ENCODE results near the gene MED15. TPM values are rescaled to one million over a fixed set of nuclear protein-coding genes. Genes with fewer than 3 reads are reported as not detected.

MED15 gene
- total and polyA plus RNA-seq, 10 of the 15 experiments (the other 5 are each of a cell fraction or from before 2014, with no cell fraction given) = 1.4 to 75.2 (median 26.9) TPM

DNA sequence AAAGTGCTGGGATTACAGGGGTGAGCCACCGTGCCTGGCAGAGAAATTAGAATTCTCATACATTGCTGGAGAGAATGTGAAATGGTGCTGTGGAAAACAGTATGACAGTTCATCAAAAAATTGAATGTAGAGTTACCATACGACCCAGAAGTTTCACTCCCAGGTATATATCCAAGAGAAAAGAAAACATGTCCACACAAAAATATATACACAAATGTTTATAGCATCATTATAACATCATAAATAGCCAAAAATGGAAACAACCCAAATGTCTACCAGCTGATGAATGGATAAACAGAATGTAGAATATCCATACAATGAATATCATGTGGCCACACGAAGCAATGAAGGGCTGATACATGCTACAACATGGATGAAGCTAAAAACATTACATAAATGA, 34.6 kb downstream of the MED15 start:
- FAIRE-seq = no peak
- no peak for TF ChIP-seq CBX3 (IDR thresholded peaks at IDR 0.05; ENCODE audit: borderline replicate concordance, low read depth)
- TF ChIP-seq POLR2AphosphoS5 (IDR thresholded peaks at IDR 0.05; ENCODE audit: low read length) = no peak
- no peak for TF ChIP-seq ZZZ3 (IDR thresholded peaks at IDR 0.05; ENCODE audit: control insufficient read depth, insufficient read length, low read depth)
- TF ChIP-seq FOXK2 (IDR thresholded peaks at IDR 0.05) = no peak
- TF ChIP-seq ZSCAN29 (IDR thresholded peaks at IDR 0.05) = no peak
- TF ChIP-seq, protein P1, sequence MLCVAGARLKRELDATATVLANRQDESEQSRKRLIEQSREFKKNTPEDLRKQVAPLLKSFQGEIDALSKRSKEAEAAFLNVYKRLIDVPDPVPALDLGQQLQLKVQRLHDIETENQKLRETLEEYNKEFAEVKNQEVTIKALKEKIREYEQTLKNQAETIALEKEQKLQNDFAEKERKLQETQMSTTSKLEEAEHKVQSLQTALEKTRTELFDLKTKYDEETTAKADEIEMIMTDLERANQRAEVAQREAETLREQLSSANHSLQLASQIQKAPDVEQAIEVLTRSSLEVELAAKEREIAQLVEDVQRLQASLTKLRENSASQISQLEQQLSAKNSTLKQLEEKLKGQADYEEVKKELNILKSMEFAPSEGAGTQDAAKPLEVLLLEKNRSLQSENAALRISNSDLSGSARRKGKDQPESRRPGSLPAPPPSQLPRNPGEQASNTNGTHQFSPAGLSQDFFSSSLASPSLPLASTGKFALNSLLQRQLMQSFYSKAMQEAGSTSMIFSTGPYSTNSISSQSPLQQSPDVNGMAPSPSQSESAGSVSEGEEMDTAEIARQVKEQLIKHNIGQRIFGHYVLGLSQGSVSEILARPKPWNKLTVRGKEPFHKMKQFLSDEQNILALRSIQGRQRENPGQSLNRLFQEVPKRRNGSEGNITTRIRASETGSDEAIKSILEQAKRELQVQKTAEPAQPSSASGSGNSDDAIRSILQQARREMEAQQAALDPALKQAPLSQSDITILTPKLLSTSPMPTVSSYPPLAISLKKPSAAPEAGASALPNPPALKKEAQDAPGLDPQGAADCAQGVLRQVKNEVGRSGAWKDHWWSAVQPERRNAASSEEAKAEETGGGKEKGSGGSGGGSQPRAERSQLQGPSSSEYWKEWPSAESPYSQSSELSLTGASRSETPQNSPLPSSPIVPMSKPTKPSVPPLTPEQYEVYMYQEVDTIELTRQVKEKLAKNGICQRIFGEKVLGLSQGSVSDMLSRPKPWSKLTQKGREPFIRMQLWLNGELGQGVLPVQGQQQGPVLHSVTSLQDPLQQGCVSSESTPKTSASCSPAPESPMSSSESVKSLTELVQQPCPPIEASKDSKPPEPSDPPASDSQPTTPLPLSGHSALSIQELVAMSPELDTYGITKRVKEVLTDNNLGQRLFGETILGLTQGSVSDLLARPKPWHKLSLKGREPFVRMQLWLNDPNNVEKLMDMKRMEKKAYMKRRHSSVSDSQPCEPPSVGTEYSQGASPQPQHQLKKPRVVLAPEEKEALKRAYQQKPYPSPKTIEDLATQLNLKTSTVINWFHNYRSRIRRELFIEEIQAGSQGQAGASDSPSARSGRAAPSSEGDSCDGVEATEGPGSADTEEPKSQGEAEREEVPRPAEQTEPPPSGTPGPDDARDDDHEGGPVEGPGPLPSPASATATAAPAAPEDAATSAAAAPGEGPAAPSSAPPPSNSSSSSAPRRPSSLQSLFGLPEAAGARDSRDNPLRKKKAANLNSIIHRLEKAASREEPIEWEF (IDR thresholded peaks at IDR 0.05; ENCODE audit: insufficient replicate concordance, low read depth, low read length) = no peak
- TF ChIP-seq HDAC6 (IDR thresholded peaks at IDR 0.05; ENCODE audit: unreplicated experiment) = no peak
- TF ChIP-seq, protein P2, sequence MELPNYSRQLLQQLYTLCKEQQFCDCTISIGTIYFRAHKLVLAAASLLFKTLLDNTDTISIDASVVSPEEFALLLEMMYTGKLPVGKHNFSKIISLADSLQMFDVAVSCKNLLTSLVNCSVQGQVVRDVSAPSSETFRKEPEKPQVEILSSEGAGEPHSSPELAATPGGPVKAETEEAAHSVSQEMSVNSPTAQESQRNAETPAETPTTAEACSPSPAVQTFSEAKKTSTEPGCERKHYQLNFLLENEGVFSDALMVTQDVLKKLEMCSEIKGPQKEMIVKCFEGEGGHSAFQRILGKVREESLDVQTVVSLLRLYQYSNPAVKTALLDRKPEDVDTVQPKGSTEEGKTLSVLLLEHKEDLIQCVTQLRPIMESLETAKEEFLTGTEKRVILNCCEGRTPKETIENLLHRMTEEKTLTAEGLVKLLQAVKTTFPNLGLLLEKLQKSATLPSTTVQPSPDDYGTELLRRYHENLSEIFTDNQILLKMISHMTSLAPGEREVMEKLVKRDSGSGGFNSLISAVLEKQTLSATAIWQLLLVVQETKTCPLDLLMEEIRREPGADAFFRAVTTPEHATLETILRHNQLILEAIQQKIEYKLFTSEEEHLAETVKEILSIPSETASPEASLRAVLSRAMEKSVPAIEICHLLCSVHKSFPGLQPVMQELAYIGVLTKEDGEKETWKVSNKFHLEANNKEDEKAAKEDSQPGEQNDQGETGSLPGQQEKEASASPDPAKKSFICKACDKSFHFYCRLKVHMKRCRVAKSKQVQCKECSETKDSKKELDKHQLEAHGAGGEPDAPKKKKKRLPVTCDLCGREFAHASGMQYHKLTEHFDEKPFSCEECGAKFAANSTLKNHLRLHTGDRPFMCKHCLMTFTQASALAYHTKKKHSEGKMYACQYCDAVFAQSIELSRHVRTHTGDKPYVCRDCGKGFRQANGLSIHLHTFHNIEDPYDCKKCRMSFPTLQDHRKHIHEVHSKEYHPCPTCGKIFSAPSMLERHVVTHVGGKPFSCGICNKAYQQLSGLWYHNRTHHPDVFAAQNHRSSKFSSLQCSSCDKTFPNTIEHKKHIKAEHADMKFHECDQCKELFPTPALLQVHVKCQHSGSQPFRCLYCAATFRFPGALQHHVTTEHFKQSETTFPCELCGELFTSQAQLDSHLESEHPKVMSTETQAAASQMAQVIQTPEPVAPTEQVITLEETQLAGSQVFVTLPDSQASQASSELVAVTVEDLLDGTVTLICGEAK (IDR thresholded peaks at IDR 0.05; ENCODE audit: borderline replicate concordance) = no peak
- no peak for TF ChIP-seq SRF (IDR thresholded peaks at IDR 0.05; ENCODE audit: low read depth in 2 of 2, low read length in 2 of 2)
- TF ChIP-seq BMI1 (IDR thresholded peaks at IDR 0.05; ENCODE audit: borderline replicate concordance) = no peak
- TF ChIP-seq ZNF207 (IDR thresholded peaks at IDR 0.05; ENCODE audit: borderline replicate concordance) = no peak
- TF ChIP-seq NFYA (IDR thresholded peaks at IDR 0.05; ENCODE audit: borderline replicate concordance, low read depth, low read length) = no peak
- no peak for TF ChIP-seq ASH2L (IDR thresholded peaks at IDR 0.05; ENCODE audit: borderline replicate concordance, low read depth)
- TF ChIP-seq, protein P3, sequence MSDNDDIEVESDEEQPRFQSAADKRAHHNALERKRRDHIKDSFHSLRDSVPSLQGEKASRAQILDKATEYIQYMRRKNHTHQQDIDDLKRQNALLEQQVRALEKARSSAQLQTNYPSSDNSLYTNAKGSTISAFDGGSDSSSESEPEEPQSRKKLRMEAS (IDR thresholded peaks at IDR 0.05; ENCODE audit: low read depth, low read length) = no peak

More for the DNA sequence above, 34.6 kb downstream of the MED15 start:
- H3K4me2 ChIP-seq (ENCODE audit: control insufficient read depth, insufficient read depth) = no peak overlapping the region
- 94% methylated on average over 3 of the region's 3 CpGs for WGBS (ENCODE audit: insufficient coverage, insufficient replicate concordance, low lambda C conversion rate, missing lambda C conversion rate)
- POLR2A ChIA-PET = no interaction called here
- no TSS peak for BruUV-seq (replicated peaks)
- ATAC-seq = no peak
- RAD21 ChIA-PET (ENCODE audit: unreplicated experiment) = no interaction called here
- in situ Hi-C loops (cut with MboI) = no loop called here
- H3K79me2 ChIP-seq (ENCODE audit: control insufficient read depth, insufficient read depth, low read length) = peaks cover 5% of the 10 kb centered on the region
- SMC1A ChIA-PET (ENCODE audit: uncharacterized antibody, unreplicated experiment) = interaction anchor here (0.6 to 1.5 kb wide), 2 partner anchors 21 to 33 kb away, joined by 3 read pairs; no protein-coding TSS in a partner anchor
- H3K27me3 ChIP-seq (replicated peaks in 1 of 2; ENCODE audit: control insufficient read depth in 2 of 2, insufficient read depth in 2 of 2, low read length in 1 of 2) = no peaks in the 10 kb centered on the region
- no peak overlapping the region for H3K9ac ChIP-seq (ENCODE audit: control insufficient read depth, insufficient read depth, low read length)
- H3K4me3 ChIP-seq = no peak overlapping the region
- no peak for DNase-seq (ENCODE audit: low read depth, low spot score)
- H3K9me3 ChIP-seq (replicated peaks; ENCODE audit: control insufficient read depth, insufficient read depth, low read length) = no peaks in the 10 kb centered on the region
- CTCF ChIA-PET = no interaction called here
- peaks cover 19 to 32% of the 10 kb centered on the region in 2 experiments for H3K36me3 ChIP-seq (ENCODE audit: control insufficient read depth in 2 of 2, insufficient read depth in 2 of 2, low read length in 1 of 2)
- H4K20me1 ChIP-seq (ENCODE audit: control insufficient read depth, insufficient read depth) = 0 out of 2 replicates have a peak, but pooled peaks cover 3% of the 10 kb centered on the region
- no peak overlapping the region for H3K27ac ChIP-seq (ENCODE audit: control insufficient read depth, insufficient read depth)
- no peaks in the 10 kb centered on the region for H3K4me1 ChIP-seq (ENCODE audit: control insufficient read depth, insufficient read depth, low read length)
- intact Hi-C loops (cut with micrococcal nuclease; ENCODE audit: unreplicated experiment) = no loop called here
- no peak overlapping the region for H2AFZ ChIP-seq (ENCODE audit: control insufficient read depth, low read depth, low read length)

Data from GM12878 (cell line).